GM21423 (cell line): ENCODE results near the gene SLC46A2.

Experiments used
- ATAC-seq: cut with Tn5 transposase; IDR thresholded peaks from one replicate; pipeline ENCODE4 v1.9.1; 2021; ENCODE audit warnings: mild to moderate bottlenecking, moderate library complexity; ENCODE audit not compliant: unreplicated experiment

Gene SLC46A2

DNA sequence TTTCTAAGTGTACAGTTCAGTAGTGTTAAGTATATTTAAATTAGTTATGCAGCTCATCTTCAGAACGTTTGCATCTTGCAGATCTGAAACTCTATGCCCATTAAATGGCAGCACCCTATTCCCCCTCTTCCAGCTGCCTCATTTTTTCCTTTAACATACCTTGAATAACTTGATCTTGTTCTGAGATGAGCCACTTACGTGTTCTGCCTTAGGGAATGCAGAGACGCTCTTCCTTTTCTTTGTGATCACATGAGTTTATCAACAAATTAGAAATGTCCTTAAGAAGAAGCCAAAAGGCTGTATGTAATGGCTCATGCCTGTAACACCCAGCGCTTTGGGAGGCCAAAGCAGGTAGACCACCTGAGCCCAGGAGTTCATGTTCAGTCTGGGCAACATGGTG is 57.6 kb downstream of the SLC46A2 start:
- no peak for ATAC-seq

DNA sequence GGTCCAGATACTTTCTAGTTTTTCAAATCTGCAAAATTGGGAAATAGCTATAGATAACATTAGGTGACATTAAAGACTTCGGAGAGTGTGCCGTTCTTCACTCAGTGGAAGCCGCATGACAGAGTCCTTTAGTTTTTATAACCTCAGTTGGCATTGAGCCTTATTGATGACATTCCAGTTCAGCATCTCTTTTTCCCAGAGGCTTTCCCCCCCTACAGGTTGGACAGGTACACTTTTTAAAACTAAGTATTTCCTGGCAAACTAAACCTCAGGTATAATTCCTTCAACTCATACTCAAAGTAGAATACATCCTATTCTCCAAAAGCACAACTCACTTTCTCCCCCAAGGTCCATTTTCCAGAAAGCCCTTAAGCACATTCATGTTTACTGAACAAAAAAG is 58.7 kb downstream of the SLC46A2 start:
- ATAC-seq, result no peak

DNA sequence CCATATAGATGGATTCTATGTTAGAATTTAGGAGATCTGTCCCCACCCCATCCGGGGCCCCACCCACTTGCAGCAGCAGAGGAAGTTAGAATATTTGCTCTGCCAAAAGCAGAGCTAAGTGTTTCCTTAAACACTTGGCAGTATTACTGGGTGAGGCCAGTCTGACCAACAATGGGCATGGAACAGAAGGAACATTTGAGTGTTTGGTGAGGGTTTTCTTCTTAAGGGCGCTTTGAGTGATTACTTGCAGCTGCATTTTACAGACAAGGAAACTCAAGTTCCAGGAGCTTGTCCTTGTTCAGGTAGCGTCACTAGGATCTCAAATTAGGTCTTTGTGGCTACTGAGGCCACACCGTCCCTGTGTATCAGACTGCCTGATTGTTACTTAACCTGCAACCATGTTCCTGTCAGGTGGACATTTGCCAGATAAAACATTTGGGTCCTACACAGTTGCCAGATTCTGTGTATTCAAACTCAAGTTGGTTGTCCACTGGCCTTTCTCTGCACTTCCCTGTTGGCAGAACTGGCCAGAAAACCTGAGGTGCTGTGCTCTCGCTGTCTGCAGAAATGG is 59.3 kb downstream of the SLC46A2 start:
- ATAC-seq, result no peak
